Immature natural killer cell (primary cell): ENCODE data around the gene NBPF1. TPM values are rescaled to one million over a fixed set of nuclear protein-coding genes. Genes with fewer than 3 reads are reported as not detected.
"Not testable (repeated sequence)": the region's sequence is repeated elsewhere in the genome, so short reads cannot be mapped to it uniquely, and the experiment has no call there.

Experiments used
- DNase-seq, 3 donors: peaks; one replicate each; pipeline ENCODE4 v3.0.0; 2022; ENCODE audit warnings: mixed read lengths in 1 of 3
- H3K27ac Mint-ChIP-seq, 6 donors: one replicate each; pipeline ENCODE4 v1.8.0; 2020; ENCODE audit warnings: mixed read lengths in 6 of 6, mild to moderate bottlenecking in 5 of 6, inconsistent platforms in 4 of 6, moderate library complexity in 3 of 6
- H3K27me3 Mint-ChIP-seq, 3 donors: one replicate each; pipeline ENCODE4 v1.8.0; 2020 to 2021; ENCODE audit warnings: low read depth in 3 of 3, mild to moderate bottlenecking in 3 of 3, mixed read lengths in 3 of 3, moderate library complexity in 3 of 3, inconsistent platforms in 1 of 3
- H3K36me3 Mint-ChIP-seq, 3 donors: one replicate each; pipeline ENCODE4 v1.8.0; 2020; ENCODE audit warnings: mixed read lengths in 3 of 3, inconsistent platforms in 2 of 3, mild to moderate bottlenecking in 2 of 3
- H3K4me1 Mint-ChIP-seq, 2 donors: one replicate each; pipeline ENCODE4 v1.8.0; 2020; ENCODE audit warnings: inconsistent platforms in 2 of 2, mild to moderate bottlenecking in 2 of 2, mixed read lengths in 2 of 2, moderate library complexity in 1 of 2
- H3K4me3 Mint-ChIP-seq, 5 donors: one replicate each; pipeline ENCODE4 v1.8.0; 2020; ENCODE audit warnings: mild to moderate bottlenecking in 5 of 5, mixed read lengths in 5 of 5, inconsistent platforms in 3 of 5, moderate library complexity in 3 of 5
- H3K9me3 Mint-ChIP-seq, 6 donors: one replicate each; pipeline ENCODE4 v1.8.0; 2020; ENCODE audit warnings: mild to moderate bottlenecking in 6 of 6, mixed read lengths in 6 of 6, inconsistent platforms in 4 of 6, moderate library complexity in 3 of 6
- polyA plus RNA-seq, 3 donors: library from polyadenylated mRNA; unstranded; fragments of 300-500 nt; fragmentation: Illumina TruSeq; gene quantifications; one replicate each; pipeline ENCODE4 v1.2.3, GENCODE V29; 2021

NBPF1 gene
- polyA plus RNA-seq, 3 donors from 2014 or later = 4.5 to 9.1 (median 6.9) TPM

DNA sequence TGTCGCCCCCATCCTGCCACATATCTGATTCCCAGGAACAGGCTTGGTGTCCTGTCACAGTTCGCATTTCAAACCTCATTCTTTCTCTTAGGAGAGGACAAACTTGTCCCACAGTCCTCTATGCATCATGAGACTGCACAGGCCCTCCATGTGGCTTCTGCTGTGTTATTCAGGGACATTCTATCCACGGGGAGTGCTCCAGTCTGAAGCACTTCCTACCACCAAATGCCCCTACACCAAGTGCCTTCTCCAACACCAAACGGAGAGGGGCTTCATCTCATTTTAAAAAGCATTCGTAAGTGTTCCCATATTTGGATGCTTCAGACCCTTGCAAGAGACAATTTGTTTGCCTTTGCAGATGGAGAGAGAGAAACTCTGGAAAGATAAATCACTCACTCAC is 25.3 kb downstream of the NBPF1 start:
- not testable (repeated sequence) for DNase-seq, H3K27me3 Mint-ChIP-seq, H3K4me3 Mint-ChIP-seq, H3K9me3 Mint-ChIP-seq, H3K4me1 Mint-ChIP-seq, H3K27ac Mint-ChIP-seq
- peaks cover 0 to 14% (median 0%) of the 10 kb centered on the region in 3 donors for H3K36me3 Mint-ChIP-seq

DNA sequence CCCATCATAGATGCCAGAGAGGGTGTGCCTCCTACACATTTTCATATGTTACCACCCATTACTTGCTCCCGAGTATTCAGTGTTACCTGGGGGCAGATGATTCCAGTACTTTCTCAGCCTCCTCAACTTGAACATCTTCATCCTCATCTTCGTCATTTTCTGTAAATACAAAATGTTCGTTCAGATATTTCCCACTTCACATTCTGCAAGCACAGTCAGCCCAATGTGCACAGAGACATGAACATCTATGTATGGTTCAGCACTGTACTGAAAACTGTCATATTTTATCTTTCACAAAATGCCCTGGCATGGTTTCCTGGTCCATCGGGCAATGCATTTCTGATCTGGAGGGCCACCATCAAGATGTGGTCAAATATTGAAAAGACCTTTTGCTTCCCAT is 25.7 kb downstream of the NBPF1 start:
- not testable (repeated sequence) for DNase-seq, H3K4me1 Mint-ChIP-seq, H3K27me3 Mint-ChIP-seq, H3K9me3 Mint-ChIP-seq, H3K4me3 Mint-ChIP-seq, H3K27ac Mint-ChIP-seq
- H3K36me3 Mint-ChIP-seq = peaks cover 0 to 14% (median 0%) of the 10 kb centered on the region in 3 donors

DNA sequence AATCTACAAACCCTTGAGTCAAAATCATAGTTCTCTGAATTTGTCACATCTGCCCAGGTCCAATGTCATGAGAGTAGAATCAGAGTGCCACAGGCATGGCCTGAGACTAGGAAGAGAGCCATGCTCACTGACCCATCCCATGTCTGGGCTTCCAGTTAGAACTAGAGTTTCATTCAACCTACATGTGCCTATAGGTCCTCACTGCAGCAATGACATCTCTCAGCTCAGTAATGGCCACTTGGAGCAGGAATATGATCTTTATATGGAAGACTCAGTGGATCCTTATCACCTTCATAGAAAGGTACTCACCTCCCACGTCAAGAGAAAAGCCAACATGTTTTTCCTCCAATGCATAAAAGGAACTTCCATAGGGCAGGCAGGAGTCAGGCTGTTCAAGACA is 48.0 kb downstream of the NBPF1 start:
- H3K9me3 Mint-ChIP-seq, H3K27ac Mint-ChIP-seq, H3K4me3 Mint-ChIP-seq, H3K27me3 Mint-ChIP-seq, DNase-seq, H3K36me3 Mint-ChIP-seq, H3K4me1 Mint-ChIP-seq: not testable (repeated sequence)

DNA sequence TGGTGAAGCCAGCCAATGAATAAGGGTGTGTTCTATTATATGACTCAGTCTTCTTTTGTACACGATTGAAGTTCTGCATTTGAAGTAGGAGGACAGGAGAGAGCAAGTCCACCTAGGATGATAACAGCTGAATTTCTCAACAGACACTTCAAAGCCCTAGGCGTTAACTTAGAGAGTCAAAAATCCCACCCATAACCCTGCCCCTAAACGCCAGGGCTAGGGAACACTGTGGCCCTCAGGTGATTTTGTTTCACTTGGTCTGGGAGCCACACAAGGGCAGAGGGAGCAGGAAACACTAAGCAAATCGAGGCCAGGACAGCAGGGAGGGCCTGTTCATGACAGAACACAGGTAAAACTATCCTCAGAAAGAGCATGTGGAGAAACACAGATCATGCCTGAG is 52.3 kb downstream of the NBPF1 start:
- not testable (repeated sequence) for DNase-seq, H3K4me1 Mint-ChIP-seq, H3K9me3 Mint-ChIP-seq, H3K27ac Mint-ChIP-seq, H3K27me3 Mint-ChIP-seq, H3K4me3 Mint-ChIP-seq, H3K36me3 Mint-ChIP-seq

DNA sequence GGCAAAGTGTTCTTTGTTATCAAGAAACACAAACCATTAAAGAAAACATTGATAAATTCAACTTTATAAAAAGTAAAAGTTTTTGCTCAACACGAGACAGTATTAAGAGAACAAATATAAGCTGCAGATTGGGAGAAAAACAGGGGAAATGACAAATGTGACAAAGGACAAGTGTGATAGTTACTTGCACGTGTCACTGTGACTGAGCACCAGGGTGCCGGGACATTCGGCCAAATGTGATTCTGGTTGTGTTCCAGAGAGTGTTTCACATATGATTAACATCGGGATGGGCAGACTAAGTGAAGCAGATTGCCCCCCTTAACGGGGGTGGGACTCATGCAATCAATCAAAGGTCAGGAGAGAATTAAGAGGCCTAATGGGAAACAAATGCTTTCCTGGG is 52.9 kb downstream of the NBPF1 start:
- not testable (repeated sequence) for H3K27me3 Mint-ChIP-seq, H3K4me1 Mint-ChIP-seq, DNase-seq, H3K9me3 Mint-ChIP-seq, H3K4me3 Mint-ChIP-seq, H3K36me3 Mint-ChIP-seq, H3K27ac Mint-ChIP-seq

DNA sequence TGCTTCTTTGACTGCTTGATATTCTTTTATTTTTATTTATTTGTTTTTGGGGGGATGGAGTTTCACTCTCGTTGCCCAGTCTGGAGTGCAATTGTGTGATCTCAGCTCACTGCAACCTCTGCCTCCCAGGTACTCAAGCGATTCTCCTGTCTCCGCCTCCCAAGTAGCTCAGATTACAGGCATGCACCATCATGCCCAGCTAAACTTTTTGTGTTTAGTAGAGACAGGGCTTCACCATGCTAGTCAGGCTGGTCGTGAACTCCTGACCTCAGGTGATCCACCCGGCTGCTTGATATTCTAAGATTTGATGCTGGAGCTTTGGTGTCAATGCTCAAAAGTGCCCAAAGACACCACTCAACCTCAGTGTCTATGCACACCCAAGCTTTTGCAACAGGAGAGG is 53.7 kb downstream of the NBPF1 start:
- not testable (repeated sequence) for H3K4me1 Mint-ChIP-seq, H3K36me3 Mint-ChIP-seq, H3K4me3 Mint-ChIP-seq, H3K27me3 Mint-ChIP-seq, DNase-seq, H3K9me3 Mint-ChIP-seq, H3K27ac Mint-ChIP-seq

DNA sequence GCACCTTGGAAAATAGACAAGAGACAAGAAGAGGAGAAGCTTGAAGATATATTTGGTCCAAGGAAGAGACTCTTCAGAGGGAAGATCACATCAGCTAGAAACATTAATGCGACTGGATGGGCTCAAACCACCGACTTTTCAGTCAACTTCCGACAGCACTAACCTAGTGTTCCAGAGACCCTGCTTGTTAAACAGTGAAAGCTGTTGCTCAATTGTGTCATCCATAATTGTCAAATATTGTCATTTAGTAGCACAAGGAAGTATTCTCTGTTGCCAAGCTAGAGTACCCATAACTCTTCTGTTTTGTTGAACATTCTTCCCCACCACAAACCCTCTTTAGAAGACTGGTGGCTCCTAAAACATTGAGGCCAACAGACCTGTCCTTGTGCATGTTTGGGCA is 56.3 kb downstream of the NBPF1 start:
- not testable (repeated sequence) for DNase-seq

DNA sequence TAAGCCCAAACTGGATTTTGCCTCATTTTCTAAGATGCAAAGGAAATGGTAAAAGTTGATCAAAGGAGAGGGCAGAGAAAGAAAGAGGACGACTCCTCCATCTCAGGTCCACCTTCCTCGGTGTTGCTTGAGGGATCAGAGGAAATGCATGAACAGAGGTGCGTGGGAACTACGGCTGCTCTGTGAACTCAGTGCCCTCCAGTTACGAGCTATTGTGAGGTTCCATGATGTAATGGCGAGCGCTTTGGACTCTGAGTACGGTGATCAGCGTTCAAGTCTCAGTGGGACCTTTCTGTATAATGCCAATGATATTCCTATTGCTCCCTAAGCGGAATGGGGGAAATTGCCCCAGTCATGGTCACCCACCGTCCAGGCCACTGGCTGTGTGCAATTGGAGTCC is 60.1 kb downstream of the NBPF1 start:
- not testable (repeated sequence) for DNase-seq, H3K27ac Mint-ChIP-seq, H3K4me1 Mint-ChIP-seq, H3K27me3 Mint-ChIP-seq, H3K4me3 Mint-ChIP-seq, H3K9me3 Mint-ChIP-seq, H3K36me3 Mint-ChIP-seq

More for the DNA sequence above, 56.3 kb downstream of the NBPF1 start:
- not testable (repeated sequence) for H3K9me3 Mint-ChIP-seq, H3K4me1 Mint-ChIP-seq, H3K4me3 Mint-ChIP-seq, H3K27ac Mint-ChIP-seq, H3K27me3 Mint-ChIP-seq, H3K36me3 Mint-ChIP-seq

DNA sequence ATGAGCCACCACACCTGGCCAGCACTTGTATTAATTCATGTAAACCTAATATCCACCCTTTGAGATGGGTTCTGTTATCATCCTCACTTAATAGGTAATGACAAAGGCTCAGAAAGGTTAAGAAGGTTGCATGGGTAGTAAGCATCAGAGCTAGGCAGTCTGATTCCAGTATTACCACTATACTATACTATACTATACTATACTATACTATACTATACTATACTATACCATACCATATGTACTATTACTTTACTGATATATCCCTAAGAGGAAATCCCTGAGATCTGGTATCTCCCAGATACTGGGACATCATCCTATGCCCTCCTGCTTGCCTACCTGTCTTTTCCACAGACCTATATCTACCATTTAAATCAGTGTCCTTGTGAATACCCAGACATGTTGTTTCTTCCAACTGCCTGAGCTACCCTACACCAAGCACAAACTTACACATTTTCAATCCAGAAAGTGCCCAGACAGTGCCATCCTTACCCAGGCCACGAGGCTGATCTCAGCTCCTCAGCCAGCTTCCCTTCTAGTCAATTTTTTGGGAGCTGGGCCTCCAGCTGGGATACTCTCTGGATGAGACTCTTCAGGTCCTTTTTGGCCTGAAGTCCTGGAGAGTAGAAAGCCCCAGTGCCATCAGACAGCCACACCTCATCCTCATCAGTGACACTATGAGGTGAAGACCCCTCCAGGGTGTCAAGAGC is 63.0 kb downstream of the NBPF1 start:
- H3K9me3 Mint-ChIP-seq, H3K27me3 Mint-ChIP-seq, H3K4me1 Mint-ChIP-seq, H3K36me3 Mint-ChIP-seq, H3K27ac Mint-ChIP-seq, H3K4me3 Mint-ChIP-seq, DNase-seq: not testable (repeated sequence)

DNA sequence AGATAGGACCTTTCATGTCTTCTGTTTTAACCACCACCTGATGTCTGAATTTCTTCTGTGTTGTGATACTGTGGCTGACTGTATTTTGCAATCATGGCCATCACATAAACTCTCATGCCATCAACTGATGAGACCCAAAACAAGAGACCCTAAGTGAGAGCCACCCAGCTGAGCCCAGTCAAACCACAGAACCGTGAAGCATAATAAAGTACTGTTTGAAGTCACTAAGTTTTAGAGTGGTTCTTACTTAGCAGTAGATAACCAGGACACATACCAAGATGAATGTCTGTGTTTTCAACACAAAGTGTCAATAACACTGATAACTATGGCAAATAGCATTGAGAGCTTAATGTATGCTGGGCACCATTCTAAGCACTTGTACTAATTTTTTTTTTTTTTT is 63.8 kb downstream of the NBPF1 start:
- H3K4me3 Mint-ChIP-seq, H3K27me3 Mint-ChIP-seq, H3K9me3 Mint-ChIP-seq, H3K27ac Mint-ChIP-seq, H3K4me1 Mint-ChIP-seq, DNase-seq, H3K36me3 Mint-ChIP-seq: not testable (repeated sequence)

DNA sequence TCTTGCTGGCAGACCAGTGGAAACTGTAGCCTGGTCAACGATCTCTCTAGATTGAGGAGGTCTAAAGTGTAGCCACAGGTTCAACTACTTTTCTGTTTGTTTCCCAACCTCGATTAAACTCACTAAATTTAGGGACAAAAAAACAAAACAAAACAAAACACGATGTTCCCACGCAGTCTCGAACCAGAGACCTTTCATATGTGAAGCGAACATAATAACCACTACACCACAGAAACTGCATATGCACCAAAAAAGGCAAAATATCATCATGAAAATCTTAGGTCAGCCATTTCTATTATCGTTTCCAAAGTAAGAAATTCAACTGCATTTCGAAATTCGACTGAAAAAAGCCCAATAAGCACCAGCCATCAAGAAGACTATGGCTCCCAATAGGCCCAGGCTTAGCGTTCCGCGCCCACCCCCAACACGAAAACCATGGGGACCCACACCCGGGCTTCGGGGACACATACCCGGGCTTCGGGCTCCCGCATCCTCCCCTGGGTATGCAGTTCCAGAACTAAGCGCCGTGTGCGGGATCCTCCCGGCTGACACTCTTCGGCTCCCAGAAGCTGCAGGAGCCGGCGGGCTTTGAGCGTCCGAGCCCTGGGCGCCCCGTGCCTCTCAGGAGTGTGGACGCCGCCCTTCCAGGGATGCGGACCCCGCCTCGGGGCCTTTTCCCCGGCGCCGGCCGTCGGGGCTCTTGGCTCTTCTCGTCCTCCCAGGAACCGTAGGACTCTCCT is 65.7 kb downstream of the NBPF1 start:
- not testable (repeated sequence) for DNase-seq, H3K27me3 Mint-ChIP-seq, H3K9me3 Mint-ChIP-seq, H3K36me3 Mint-ChIP-seq, H3K4me1 Mint-ChIP-seq, H3K27ac Mint-ChIP-seq, H3K4me3 Mint-ChIP-seq

DNA sequence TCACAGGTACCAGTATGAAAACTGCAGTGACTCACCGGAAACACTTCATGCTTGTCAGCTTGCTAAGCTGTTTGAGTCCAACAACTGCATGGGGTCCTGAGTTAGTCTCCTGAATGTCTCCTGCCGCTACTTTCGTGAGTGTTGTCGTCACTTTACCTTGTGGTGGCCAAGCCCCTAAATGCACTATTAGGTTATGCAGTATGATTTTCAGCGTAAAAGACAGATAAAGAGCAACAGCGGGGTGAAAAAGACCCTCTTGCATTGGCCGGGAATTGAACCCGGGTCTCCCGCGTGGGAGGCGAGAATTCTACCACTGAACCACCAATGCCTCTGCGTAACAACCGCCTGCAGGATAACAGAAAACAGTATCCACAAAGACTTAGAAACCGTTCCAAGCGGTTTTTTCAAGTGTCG is 67.7 kb downstream of the NBPF1 start:
- H3K9me3 Mint-ChIP-seq, H3K27me3 Mint-ChIP-seq, H3K27ac Mint-ChIP-seq, H3K36me3 Mint-ChIP-seq, H3K4me1 Mint-ChIP-seq, H3K4me3 Mint-ChIP-seq: not testable (repeated sequence)
- DNase-seq = peak in 1 of 3 donors; percentile 11

DNA sequence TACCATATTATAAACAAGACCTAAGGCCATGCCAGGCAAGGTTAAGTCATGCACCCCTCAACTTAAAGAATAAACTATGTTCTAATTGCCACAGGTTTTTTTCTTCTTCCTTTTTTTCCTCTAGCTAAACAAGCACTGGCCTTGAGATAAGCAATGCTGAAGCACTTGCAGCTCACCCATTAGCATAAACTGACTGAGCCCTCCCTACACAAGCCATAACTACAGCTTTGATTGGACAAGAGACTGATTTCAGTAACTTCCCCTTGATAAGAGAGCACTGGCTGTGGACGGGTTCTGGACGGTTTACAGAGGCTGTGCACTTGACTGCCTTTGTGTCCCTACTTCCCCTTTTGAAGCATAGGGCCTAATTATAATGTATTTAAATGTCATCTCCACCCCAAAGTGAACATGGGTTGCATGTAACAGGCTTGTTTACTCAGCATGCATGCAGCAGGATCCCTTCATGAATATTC is 72.9 kb downstream of the NBPF1 start:
- not testable (repeated sequence) for H3K27me3 Mint-ChIP-seq, H3K36me3 Mint-ChIP-seq, H3K4me1 Mint-ChIP-seq, DNase-seq, H3K27ac Mint-ChIP-seq, H3K9me3 Mint-ChIP-seq, H3K4me3 Mint-ChIP-seq

DNA sequence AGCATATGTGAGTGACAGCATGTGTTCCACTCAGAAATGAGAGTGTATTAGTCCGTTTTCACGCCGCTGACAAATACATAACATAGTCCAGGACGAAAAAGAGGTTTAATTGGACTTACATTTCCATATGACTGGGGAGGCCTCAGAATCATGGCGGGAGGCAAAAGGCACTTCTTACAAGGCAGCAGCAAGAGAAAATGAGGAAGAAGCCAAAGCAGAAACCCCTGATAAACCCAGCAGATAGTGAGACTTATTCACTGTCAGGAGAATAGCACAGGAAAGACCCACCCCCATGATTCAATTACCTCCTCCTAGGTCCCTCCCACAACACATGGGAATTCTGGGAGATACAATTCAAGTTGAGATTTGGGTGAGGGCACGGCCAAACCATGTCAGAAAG is 75.8 kb downstream of the NBPF1 start:
- not testable (repeated sequence) for H3K4me3 Mint-ChIP-seq, DNase-seq, H3K4me1 Mint-ChIP-seq, H3K27ac Mint-ChIP-seq, H3K36me3 Mint-ChIP-seq, H3K9me3 Mint-ChIP-seq
- peaks cover 6 to 11% (median 8%) of the 10 kb centered on the region in 3 donors for H3K27me3 Mint-ChIP-seq

DNA sequence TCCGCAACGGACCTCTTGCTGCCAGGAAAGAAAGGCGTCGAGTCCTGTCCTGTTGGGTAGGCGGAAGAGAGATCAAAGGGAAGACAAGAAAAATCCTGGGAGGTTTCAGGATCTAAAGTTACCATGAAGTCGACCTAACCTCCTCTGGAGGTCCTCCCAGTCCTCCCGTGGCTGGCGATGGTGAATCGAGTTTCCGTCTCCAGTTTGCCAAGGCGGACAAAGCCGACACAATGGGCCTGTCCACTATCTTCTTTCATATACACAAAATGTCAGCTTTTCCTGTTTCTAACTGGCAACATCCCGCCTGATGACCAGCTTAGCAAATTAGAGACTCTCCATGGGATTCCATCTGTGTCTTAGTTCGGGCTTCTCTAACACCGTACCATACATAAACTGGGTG is 76.6 kb downstream of the NBPF1 start:
- H3K9me3 Mint-ChIP-seq, DNase-seq, H3K27ac Mint-ChIP-seq, H3K4me1 Mint-ChIP-seq, H3K36me3 Mint-ChIP-seq, H3K4me3 Mint-ChIP-seq: not testable (repeated sequence)
- peaks cover 8 to 17% (median 9%) of the 10 kb centered on the region in 3 donors for H3K27me3 Mint-ChIP-seq
